Activated CD4-positive, alpha-beta T cell treated with anti-CD3 and anti-CD28 coated beads, Interleukin-2, amount 50 U/mL, for 1 hour (primary cell): ENCODE results near the gene CSPG5.

Experiments
- DNase-seq: peaks from one replicate; pipeline ENCODE4 v3.0.0-alpha.2; 2020

Gene CSPG5

DNA sequence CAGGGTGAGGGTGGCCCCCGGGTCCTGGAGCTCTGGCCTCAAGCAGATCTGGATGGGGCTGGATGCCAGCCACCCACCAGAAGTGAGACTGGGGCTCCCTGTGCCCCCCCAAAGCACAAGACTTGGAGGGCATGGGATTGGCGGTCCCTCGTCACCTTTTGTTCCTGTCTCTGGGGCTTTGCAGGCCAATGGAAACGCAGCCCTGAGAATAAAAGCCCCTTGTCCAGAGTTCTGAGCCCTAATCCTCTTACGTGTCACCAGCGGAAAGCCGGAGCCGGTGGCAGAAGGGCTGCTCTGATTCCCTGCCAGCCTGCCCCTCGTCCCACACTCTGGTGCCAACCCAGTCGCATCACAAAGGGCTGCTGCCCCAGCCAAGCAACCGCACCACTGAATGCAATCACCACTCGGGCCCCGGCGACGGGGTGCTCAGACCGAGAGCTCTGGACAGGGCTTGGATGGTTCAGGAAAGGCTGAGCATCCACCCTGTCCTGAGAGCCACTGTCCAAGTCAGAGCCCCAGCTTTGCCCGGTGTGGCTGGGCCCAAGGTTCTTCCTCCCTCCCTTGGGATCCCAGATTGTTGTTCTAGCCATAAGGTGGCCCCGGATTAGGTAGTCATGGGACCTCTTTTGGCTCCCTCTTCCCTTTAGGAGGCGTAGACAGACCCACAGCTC, 42.3 kb downstream of the CSPG5 start:
- DNase-seq: no peak

DNA sequence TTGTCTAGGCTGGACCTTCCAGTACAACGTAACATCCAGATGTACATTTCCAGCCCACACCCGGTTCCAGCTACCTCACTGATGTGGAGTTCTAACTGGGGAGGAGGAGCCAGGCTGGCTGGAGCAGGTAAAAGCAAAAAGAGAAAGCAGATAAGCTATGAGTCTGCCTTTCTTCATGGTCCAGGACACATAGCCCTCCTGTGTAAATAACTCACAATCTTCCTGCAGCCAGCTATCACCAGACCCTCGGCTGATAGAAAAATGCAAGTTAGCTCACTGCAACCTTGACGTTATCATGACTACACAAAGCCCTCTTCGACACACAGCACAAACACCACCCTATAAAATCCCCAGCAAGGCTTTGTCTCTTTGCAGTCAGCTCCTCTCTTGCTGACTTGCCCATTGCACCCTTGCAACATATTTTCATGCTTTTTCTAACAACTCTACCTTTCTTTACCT, 44.6 kb downstream of the CSPG5 start:
- no peak for DNase-seq

DNA sequence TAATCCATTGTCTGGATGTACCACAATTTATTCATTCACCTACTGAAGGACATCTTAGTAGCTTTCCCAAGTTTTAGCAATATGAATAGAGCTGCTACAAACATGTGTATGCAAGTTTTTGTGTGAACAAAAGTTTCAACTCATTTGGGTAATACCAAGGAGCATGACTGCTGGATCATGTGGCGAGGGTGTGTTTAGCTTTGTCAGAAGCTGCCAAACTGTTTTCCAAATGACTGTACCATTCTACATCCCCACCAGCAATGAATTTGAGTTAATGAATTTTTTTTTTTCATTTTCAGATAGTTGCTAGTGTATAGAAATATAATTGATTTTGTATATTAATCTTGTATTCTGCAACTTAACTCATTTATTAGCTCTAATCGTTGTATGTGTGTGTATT, 45.2 kb downstream of the CSPG5 start:
- DNase-seq: no peak

DNA sequence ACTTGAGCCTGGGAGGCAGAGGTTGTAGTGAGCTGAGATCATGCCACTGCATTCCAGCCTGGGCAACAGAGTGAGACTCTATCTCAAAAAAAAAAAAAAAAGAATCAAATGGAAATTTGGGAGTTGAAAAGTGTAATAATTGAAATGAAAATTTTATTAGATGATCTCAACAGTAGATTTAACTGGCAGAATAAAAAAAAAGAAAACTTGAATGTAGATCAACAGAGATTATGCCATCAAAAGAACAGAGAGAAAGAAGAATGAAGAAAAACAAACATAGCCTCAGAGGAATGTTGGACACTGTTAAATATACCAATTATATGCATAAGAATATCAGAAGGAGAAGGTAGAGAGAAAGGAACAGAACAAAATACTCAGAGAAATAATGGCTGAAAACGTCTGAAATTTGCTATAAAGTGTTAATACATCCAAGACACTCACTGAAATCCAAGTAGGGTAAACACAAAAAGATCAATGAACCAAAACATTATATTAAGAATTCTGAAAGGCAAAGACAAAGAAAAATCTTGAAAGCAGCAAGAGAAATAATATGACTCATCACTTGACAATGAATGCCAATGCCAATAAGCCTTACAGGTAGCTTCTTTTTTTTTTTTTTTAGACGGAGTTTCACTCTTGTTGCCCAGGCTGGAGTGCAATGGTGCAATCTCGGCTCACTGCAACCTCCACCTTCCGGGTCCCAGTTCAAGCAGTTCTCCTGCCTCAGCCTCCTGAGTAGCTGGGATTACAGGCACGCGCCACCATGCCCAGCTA, 50.5 kb downstream of the CSPG5 start:
- DNase-seq: no peak

DNA sequence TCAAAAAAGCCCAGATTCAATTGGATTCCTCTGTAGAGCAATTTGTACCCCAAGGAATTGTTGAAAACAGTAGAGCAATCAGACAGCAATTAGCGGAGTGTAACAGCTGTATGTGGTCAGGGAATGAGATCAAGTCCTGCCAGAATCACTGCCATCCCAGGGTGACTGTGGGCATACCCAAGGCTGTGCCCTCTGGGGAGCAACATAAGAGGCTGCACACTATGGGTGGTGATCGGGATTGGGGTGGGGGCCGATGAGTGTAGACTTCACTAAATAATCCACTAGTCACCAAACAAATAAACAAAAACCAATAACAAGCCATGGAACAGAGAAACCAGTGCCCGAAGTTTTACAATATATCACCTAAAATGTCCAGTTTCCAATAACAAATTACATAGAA, 53.0 kb downstream of the CSPG5 start:
- no peak for DNase-seq

DNA sequence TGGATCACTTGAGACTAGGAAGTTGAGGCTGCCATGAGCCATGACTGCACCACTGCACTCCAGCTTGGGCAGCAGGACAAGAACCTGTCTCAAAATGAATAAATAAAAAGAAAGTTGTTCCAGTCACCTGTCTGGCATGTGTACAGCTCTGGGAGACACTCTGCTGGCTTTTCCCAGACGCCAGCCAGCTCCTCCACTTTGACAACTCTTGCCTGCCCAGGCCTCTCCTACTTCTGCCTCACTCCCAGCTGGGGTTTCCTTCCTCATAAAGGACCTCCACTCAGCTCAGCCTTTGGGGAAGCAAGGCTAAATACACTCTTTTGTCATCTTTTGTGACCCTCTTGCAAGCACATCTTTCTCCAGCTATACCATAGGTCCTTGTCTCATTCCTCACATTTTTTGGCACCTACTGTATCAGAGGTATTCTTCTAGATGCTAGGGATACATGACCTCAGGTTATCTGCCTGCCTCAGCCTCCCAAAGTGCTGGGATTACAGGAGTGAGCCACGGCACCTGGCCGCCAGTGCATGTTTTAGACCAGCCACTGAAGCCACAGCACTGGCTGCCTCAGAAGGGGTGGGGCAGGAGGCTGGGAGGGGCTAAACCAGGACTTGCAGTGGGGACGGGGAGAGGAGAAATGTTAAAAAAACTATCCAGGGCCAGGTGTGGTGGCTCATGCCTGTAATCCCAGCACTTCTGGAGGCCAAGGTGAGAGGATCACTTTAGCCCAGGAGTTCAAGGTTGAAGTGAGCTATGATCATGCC, 55.2 kb downstream of the CSPG5 start:
- no peak for DNase-seq

DNA sequence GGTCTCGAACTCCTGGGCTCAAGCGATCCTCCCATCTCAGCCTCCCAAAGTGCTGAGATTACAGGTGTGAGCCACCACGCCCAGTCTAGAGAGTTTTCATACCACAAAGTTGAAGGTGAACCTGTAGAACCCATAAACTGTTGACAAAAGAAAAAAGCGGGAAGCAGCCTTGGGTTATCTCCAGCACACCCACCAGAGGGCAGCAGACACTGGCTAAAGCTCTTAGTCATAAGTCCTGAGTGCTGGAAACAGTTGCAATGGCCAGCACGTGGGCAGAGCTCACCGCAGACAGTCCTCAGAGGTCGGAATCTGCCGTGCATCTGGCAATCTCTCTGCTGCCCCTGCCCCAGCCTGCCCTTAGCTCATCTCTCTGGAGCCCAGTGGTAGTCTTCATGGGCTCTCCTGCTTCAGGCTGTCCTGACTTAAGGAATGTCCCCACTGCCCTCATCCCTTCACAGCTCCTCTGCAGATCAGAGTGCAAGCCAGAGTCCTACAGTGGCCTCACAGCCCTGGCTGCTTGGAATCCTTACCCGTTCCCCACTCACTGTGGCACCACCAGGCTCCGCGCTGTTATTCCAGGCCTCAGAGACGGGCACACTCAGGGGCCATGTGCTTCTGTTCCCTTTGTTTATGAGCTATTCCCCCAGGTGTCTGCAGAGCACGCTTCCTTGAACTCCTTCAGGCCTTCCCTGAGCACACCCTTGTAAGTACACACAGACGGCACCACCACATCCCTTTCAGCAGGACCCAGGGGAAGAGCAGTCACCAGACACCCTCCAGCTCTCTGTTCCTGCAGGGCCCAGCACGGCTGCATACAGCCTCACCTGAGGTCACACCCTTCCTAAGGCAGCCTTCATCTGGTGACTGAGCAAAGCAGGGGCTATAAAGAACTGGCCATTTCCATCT, 56.3 kb downstream of the CSPG5 start:
- peak; percentile 69 for DNase-seq

DNA sequence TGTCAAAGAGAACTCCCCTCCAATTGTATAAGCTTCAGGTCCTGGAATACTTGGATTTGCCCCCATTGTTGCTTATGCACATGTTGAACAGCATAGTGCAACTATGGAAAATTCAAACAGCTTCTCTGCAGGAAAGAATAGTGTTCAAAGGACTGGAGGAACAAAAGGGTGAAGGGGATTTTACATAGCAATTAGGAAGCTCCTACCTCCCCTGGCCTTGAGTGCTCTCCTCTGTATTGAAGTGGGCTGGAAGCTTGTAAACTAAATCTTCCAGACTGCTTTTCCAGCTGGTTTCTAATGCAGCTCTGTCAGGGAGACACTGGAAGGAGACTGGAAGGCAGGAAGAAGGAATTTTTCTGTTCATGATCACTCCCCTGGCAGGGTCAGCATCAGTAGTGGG, 57.9 kb downstream of the CSPG5 start:
- no peak for DNase-seq

DNA sequence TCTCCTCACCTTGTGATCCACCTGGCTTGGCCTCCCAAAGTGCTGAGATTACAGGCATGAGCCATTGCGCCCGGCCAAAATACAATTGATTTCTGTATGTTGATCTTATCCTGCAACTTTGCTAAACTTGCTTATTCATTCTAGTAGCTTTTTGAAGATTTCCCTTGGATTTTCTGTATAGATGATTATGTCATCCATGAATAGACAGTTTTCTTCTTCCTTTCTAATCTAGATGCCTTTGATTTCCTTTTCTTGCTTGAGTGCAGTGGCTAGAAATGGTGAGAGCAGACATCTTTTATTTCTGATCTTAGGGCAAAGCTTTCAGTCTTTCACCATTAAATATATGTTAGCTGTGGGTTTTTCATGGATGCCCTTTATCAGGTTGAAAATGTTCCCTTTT, 60.7 kb downstream of the CSPG5 start:
- DNase-seq: no peak

DNA sequence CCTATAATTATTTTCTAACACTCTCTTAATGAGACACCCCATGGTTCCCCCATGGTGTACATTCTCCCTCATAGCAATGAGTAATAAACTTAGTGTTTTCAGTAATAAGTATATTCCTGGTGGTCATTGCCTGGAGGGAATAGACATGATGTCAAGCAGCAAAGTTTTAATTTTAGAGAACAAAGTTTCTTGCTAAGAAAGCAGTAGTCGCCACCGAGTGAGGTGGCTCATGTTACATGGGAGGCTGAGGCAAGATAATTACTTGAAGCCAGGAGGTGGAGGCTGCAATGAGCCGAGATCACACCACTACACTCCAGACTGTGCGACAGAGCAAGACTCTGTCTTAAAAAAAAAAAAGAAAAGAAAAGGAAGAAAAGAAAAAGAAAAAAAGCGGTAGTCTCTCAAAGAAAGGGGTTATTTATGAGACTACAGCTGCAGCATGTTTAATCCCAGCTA, 62.8 kb downstream of the CSPG5 start:
- DNase-seq: no peak

DNA sequence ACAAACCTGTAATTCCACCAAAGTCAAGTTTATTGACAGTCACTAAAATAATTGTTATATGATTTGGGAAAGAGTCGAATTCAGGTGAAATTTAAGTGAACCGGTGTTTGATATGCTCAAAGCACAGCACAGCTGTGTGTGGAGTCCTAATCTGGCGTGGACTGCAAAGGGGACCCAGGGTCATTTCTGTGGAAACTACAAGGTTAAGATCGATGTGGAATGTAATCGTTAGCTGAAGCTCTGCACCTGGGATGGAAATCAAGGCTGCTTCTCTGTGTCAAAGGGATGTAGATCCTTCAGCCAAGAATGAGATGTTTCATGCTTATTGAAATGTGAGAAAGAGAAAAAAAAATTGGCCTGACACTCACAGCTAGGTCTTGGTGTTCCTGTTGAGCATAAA, 63.6 kb downstream of the CSPG5 start:
- DNase-seq: no peak

DNA sequence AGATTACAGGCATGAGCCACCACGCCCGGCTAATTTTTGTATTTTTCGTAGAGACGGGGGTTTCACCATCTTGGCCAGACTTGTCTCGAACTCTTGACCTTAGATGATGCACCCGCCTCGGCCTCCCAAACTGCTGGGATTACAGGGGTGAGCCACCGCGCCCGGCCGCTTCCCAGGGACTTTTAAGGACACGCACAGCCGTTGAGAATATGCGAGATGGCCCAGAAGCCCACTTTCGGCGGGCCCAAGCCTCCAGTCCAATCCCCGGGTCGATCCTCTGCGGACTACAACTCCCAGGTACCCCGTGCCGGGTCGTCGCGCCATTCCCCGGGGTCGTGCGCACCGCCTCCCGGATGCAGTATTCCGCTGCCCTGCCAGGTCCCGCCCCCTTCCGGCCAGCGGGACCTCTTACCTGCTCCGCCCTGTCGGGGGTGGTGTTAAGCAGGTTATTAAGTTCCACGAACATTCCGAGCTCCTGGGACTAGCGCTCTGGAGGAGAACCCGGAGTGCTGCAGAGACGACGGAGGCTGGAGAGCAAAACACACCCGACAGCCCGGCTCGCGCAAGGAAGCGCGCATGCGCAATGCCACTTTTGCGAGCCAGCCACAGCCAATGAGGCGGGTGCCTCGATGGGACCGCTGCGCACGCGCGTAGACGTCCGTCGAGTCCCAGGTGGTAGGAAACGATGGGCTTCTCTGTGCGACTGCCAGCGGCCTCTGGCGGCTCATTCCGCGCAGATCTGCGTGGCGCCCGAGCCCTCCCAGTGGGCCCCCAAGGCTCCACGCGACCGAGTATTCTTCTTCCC, 65.3 kb downstream of the CSPG5 start, which contains the start of gene ELP6:
Gene ELP6, minus strand, starts transcription at position 588 of the 805 bp plus-strand sequence. Its CDS starts 122 bp downstream, at position 466.
- DNase-seq: peak; percentile 96

DNA sequence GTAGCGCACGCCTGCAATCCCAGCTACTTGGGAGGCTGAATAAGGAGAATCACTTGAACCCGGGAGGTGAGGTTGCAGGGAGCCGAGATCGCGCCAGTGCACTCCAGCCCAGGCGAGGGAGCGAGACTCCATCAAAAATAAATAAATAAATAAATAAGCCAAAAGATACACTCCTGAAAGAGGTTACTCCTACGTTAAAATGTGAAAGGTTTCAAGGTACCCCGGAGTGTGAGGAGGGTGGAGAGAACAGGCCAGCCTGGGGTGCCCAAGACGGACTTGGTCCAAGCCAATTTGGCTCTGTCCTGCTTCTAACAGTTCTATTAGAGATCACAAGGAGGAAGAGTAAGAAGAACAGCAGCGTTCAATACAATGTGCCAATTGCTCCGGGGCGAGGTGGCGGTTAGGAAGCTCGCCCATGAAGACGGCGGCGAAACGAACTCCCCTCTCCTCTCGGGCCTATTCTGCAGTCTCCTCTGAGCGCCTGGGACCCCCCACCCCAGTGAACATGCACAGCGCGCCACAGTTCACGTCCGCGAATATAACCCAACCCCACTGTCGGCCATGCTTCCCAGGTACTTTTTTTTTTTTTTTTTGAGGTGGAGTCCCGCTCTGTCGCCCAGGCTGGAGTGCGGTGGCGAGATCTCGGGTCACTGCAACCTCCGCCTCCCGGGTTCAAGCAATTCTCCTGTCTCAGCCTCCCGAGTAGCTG, 66.1 kb downstream of the CSPG5 start:
- DNase-seq: peak; percentile 23
